ENCODE measurements around the gene MAS1.

DNA sequence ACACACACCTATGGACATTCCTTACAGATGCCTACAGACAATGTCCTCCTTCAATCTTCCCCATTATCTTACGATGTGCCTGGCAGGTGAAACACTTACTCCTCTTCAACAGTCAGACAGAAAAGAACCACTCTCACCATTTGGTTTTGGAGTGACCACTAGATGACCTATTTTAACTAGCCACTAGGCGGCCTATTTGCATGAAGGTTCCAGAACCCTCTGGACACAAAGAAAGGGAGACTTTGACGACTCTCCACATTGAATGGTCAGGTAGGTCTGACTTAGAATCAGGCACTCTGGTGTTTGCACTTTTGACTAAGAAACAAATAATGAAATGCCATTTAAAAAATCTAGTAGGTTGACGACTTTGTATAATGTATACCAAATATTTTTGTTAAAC, 48.8 kb upstream of the MAS1 start:
- TF ChIP-seq SP1 (IDR thresholded peaks at IDR 0.05), result no peak
- TF ChIP-seq, protein P1, sequence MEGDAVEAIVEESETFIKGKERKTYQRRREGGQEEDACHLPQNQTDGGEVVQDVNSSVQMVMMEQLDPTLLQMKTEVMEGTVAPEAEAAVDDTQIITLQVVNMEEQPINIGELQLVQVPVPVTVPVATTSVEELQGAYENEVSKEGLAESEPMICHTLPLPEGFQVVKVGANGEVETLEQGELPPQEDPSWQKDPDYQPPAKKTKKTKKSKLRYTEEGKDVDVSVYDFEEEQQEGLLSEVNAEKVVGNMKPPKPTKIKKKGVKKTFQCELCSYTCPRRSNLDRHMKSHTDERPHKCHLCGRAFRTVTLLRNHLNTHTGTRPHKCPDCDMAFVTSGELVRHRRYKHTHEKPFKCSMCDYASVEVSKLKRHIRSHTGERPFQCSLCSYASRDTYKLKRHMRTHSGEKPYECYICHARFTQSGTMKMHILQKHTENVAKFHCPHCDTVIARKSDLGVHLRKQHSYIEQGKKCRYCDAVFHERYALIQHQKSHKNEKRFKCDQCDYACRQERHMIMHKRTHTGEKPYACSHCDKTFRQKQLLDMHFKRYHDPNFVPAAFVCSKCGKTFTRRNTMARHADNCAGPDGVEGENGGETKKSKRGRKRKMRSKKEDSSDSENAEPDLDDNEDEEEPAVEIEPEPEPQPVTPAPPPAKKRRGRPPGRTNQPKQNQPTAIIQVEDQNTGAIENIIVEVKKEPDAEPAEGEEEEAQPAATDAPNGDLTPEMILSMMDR (IDR thresholded peaks at IDR 0.05; ENCODE audit: low read depth, low read length, missing input control), result peak; percentile 14
- TF ChIP-seq, protein P2, sequence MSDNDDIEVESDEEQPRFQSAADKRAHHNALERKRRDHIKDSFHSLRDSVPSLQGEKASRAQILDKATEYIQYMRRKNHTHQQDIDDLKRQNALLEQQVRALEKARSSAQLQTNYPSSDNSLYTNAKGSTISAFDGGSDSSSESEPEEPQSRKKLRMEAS (IDR thresholded peaks at IDR 0.05), result no peak

Measured in liver (tissue), 3 donors.